Stimulated activated CD4-positive, alpha-beta T cell treated with anti-CD3 and anti-CD28 coated beads, Interleukin-12 subunit alpha, Interleukin-12 subunit beta, amount 100 ng/mL, for 24 hours (primary cell): ENCODE data around the gene TCF19.

Experiments
- DNase-seq, 2 experiments: peaks; one replicate each; pipeline ENCODE4 v3.0.0-alpha.2; 2020; ENCODE audit warnings: low read depth in 2 of 2

TCF19 gene

GRCh38 chr6:31126396-31127175 is 31.8 kb upstream of the TCF19 start:
- DNase-seq = no peak

- peak; percentile 26 to 66 for DNase-seq
Observed at GRCh38 chr6:31128093-31128676, 30.2 kb upstream of the TCF19 start.

GRCh38 chr6:31129130-31129529 is 29.3 kb upstream of the TCF19 start:
- DNase-seq = no peak

- DNase-seq = no peak
Observed at GRCh38 chr6:31130751-31131150, 27.6 kb upstream of the TCF19 start.

GRCh38 chr6:31131595-31131994 is 26.8 kb upstream of the TCF19 start:
- DNase-seq = no peak

- no peak for DNase-seq
Observed at GRCh38 chr6:31132806-31133205, 25.6 kb upstream of the TCF19 start.

- no peak for DNase-seq
Observed at GRCh38 chr6:31135710-31136109, 22.7 kb upstream of the TCF19 start.

- no peak for DNase-seq
Observed at GRCh38 chr6:31138982-31139381, 19.4 kb upstream of the TCF19 start, which contains the start of gene PSORS1C2. PSORS1C2 (minus strand) TSS chr6:31139066; CDS start chr6:31139026, 40 bp downstream.

- DNase-seq = no peak
Observed at GRCh38 chr6:31139599-31139998, 18.8 kb upstream of the TCF19 start.

- DNase-seq = no peak
Observed at GRCh38 chr6:31140643-31141042, 17.7 kb upstream of the TCF19 start.

- DNase-seq = no peak
Observed at GRCh38 chr6:31142361-31142761, 16.0 kb upstream of the TCF19 start.

GRCh38 chr6:31143148-31143547 is 15.2 kb upstream of the TCF19 start:
- no peak for DNase-seq

- DNase-seq = no peak
Observed at GRCh38 chr6:31144296-31144969, 14.0 kb upstream of the TCF19 start.

- no peak for DNase-seq
Observed at GRCh38 chr6:31144970-31145340, 13.4 kb upstream of the TCF19 start.

- DNase-seq = no peak
Observed at GRCh38 chr6:31145386-31145785, 13.0 kb upstream of the TCF19 start.

GRCh38 chr6:31149827-31150447 is 8.5 kb upstream of the TCF19 start:
- no peak for DNase-seq

GRCh38 chr6:31152781-31153180 is 5.6 kb upstream of the TCF19 start:
- DNase-seq = no peak

GRCh38 chr6:31154436-31154835 is 4.0 kb upstream of the TCF19 start:
- DNase-seq = no peak

GRCh38 chr6:31156641-31157040 is 1.7 kb upstream of the TCF19 start:
- DNase-seq = no peak

- DNase-seq = no peak
Observed at GRCh38 chr6:31157513-31158139, 763 bp upstream of the TCF19 start, which contains the start of gene CCHCR1. CCHCR1 (minus strand) TSS chr6:31157802; CDS start chr6:31157600, 202 bp downstream.

GRCh38 chr6:31158863-31159855 is 770 bp downstream of the TCF19 start:
- DNase-seq = no peak
